DND-41 (cell line): ENCODE data around the gene STAP2.

Experiments
- CTCF ChIP-seq: IDR thresholded peaks from 2 replicates; pipeline ENCODE4 v1.5.1; 2012; ENCODE audit warnings: borderline replicate concordance, low read length, moderate library complexity, mild to moderate bottlenecking; ENCODE audit not compliant: poor library complexity, severe bottlenecking; ENCODE audit errors: extremely low read depth
- EZH2 ChIP-seq: IDR thresholded peaks from 3 replicates; pipeline ENCODE4 v1.6.1; 2012; ENCODE audit warnings: borderline replicate concordance, low read depth, mild to moderate bottlenecking, moderate library complexity, low read length, inconsistent platforms; ENCODE audit not compliant: severe bottlenecking

GRCh38 chr19:4305257-4305612 lies 33.4 kb downstream of the STAP2 start:
- TF ChIP-seq CTCF = no peak
- no peak for TF ChIP-seq EZH2
